Measurements from ENCODE around the gene ONECUT2.

DNA sequence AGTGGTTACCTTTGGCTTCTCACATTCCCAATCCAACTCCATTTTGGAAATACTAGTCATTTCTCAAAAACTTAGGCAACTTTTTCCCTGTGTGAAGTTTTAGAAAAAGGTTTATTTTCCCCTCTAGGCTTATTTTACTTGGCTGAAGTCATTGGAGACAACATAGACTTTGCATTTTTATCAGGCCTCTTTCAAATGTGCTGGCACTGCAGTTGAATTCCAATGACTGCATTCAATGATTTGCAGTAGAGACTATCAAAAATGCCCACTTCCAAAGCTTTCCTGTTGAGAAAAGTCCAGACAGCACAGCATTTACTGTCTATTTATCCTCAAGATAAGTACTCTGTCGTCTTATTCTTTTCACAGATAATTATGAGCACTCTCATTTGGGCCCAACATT, 70.1 kb downstream of the ONECUT2 start:
- TF ChIP-seq, protein P1, sequence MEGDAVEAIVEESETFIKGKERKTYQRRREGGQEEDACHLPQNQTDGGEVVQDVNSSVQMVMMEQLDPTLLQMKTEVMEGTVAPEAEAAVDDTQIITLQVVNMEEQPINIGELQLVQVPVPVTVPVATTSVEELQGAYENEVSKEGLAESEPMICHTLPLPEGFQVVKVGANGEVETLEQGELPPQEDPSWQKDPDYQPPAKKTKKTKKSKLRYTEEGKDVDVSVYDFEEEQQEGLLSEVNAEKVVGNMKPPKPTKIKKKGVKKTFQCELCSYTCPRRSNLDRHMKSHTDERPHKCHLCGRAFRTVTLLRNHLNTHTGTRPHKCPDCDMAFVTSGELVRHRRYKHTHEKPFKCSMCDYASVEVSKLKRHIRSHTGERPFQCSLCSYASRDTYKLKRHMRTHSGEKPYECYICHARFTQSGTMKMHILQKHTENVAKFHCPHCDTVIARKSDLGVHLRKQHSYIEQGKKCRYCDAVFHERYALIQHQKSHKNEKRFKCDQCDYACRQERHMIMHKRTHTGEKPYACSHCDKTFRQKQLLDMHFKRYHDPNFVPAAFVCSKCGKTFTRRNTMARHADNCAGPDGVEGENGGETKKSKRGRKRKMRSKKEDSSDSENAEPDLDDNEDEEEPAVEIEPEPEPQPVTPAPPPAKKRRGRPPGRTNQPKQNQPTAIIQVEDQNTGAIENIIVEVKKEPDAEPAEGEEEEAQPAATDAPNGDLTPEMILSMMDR (IDR thresholded peaks at IDR 0.05): no peak
- no peak for TF ChIP-seq POLR2A (IDR thresholded peaks at IDR 0.05)

All from tibial nerve (tissue), 3 donors.